WTC11 (cell line): ENCODE results near the gene ZMIZ1. TPM values are rescaled to one million over a fixed set of nuclear protein-coding genes. Genes with fewer than 3 reads are reported as not detected.

Experiments used
- ATAC-seq: fragments of 200-7000 bp; cut with Tn5 transposase; 2 replicates; pipeline ENCODE4 v1.10.0; 2021; ENCODE audit warnings: mild to moderate bottlenecking, moderate library complexity
- CTCF ChIA-PET: fragments of 300-600 bp; sonication (Branson Sonifier 250); formaldehyde crosslinking; loops from one replicate; lab custom pipeline; 2021; ENCODE audit warnings: antibody characterized with exemption; lab: Charles Lee
- POLR2A ChIA-PET: fragments of 350-600 bp; sonication (Branson Sonifier 250); formaldehyde crosslinking; loops from one replicate; lab custom pipeline; 2021; ENCODE audit warnings: antibody characterized with exemption; lab: Charles Lee
- DNase-seq: peaks from one replicate; pipeline ENCODE4 v3.0.0; 2021; ENCODE audit warnings: low spot score
- H3K27ac Mint-ChIP-seq: 2 replicates; pipeline ENCODE4 v1.8.0; 2021; ENCODE audit warnings: mixed read lengths
- H3K27me3 Mint-ChIP-seq: 2 replicates; pipeline ENCODE4 v1.8.0; 2021; ENCODE audit warnings: low read depth, mild to moderate bottlenecking, moderate library complexity, mixed read lengths
- H3K36me3 Mint-ChIP-seq: 2 replicates; pipeline ENCODE4 v1.8.0; 2021; ENCODE audit warnings: mixed read lengths
- H3K4me1 Mint-ChIP-seq: 2 replicates; pipeline ENCODE4 v1.8.0; 2022; ENCODE audit warnings: mixed read lengths
- H3K4me3 Mint-ChIP-seq: 2 replicates; pipeline ENCODE4 v1.8.0; 2021; ENCODE audit warnings: mild to moderate bottlenecking, moderate library complexity, mixed read lengths
- H3K9me3 Mint-ChIP-seq: 2 replicates; pipeline ENCODE4 v1.8.0; 2021; ENCODE audit warnings: mixed read lengths
- ARID4B ChIP-seq: sonication (generic); formaldehyde crosslinking; IDR thresholded peaks from 2 replicates; pipeline ENCODE4 v1.8.0; 2023; ENCODE audit warnings: missing genetic modification reagents, mild to moderate bottlenecking, borderline replicate concordance
- ATF1 ChIP-seq: sonication (generic); formaldehyde crosslinking; IDR thresholded peaks from 2 replicates; pipeline ENCODE4 v1.8.1; 2023; ENCODE audit warnings: mild to moderate bottlenecking, moderate library complexity, missing genetic modification reagents
- CREM ChIP-seq: sonication (generic); formaldehyde crosslinking; IDR thresholded peaks from 2 replicates; pipeline ENCODE4 v1.8.1; 2022; ENCODE audit warnings: mild to moderate bottlenecking, missing genetic modification reagents, moderate library complexity
- ELF4 ChIP-seq: sonication (generic); formaldehyde crosslinking; IDR thresholded peaks from 2 replicates; pipeline ENCODE4 v1.8.1; 2022; ENCODE audit warnings: low read depth, mild to moderate bottlenecking, moderate library complexity, missing genetic modification reagents
- FOXJ3 ChIP-seq: sonication (generic); formaldehyde crosslinking; IDR thresholded peaks from 2 replicates; pipeline ENCODE4 v1.9.0; 2021; ENCODE audit warnings: missing genetic modification reagents, mild to moderate bottlenecking, borderline replicate concordance
- HMGA2 ChIP-seq: fragments of 250-450 bp; sonication (Bioruptor Pico); IDR thresholded peaks from 2 replicates; pipeline ENCODE4 v1.4.0; 2021; ENCODE audit warnings: mild to moderate bottlenecking, moderate library complexity
- KAT7 ChIP-seq: sonication (generic); formaldehyde crosslinking; IDR thresholded peaks from 2 replicates; pipeline ENCODE4 v1.8.1; 2023; ENCODE audit warnings: missing genetic modification reagents, mild to moderate bottlenecking, borderline replicate concordance
- MLX ChIP-seq: sonication (generic); formaldehyde crosslinking; IDR thresholded peaks from 2 replicates; pipeline ENCODE4 v1.8.1; 2023; ENCODE audit warnings: mild to moderate bottlenecking, missing genetic modification reagents, moderate library complexity
- MXD4 ChIP-seq: fragments of 250-450 bp; sonication (Bioruptor Pico); IDR thresholded peaks from 2 replicates; pipeline ENCODE4 v1.8.0; 2021; ENCODE audit warnings: mild to moderate bottlenecking, moderate library complexity, borderline replicate concordance
- NFE2L1 ChIP-seq: sonication (generic); formaldehyde crosslinking; IDR thresholded peaks from 2 replicates; pipeline ENCODE4 v1.8.1; 2023; ENCODE audit warnings: missing genetic modification reagents
- OVOL2 ChIP-seq: fragments of 250-450 bp; sonication (Bioruptor Pico); IDR thresholded peaks from 2 replicates; pipeline ENCODE4 v1.9.0; 2021; ENCODE audit warnings: mild to moderate bottlenecking, borderline replicate concordance
- SMAD4 ChIP-seq: sonication (generic); formaldehyde crosslinking; IDR thresholded peaks from 2 replicates; pipeline ENCODE4 v1.8.0; 2022; ENCODE audit warnings: mild to moderate bottlenecking, missing genetic modification reagents
- STAT6 ChIP-seq: sonication (generic); formaldehyde crosslinking; conservative IDR thresholded peaks from 2 replicates; pipeline ENCODE4 v1.8.1; 2023; ENCODE audit warnings: mild to moderate bottlenecking, low read depth, missing genetic modification reagents, moderate library complexity
- TCF7 ChIP-seq: sonication (generic); formaldehyde crosslinking; IDR thresholded peaks from 2 replicates; pipeline ENCODE4 v1.8.0; 2022; ENCODE audit warnings: mild to moderate bottlenecking, low read depth, missing genetic modification reagents, moderate library complexity
- ZNF263 ChIP-seq: sonication (generic); formaldehyde crosslinking; IDR thresholded peaks from 2 replicates; pipeline ENCODE4 v1.8.1; 2022; ENCODE audit warnings: low read depth, mild to moderate bottlenecking, moderate library complexity, missing genetic modification reagents
- ZNF317 ChIP-seq: sonication (generic); formaldehyde crosslinking; IDR thresholded peaks from 2 replicates; pipeline ENCODE4 v1.8.1; 2023; ENCODE audit warnings: low read depth, mild to moderate bottlenecking, moderate library complexity, missing genetic modification reagents, borderline replicate concordance
- ZNF416 ChIP-seq: fragments of 250-450 bp; sonication (Bioruptor Pico); IDR thresholded peaks from 2 replicates; pipeline ENCODE4 v1.9.0; 2021; ENCODE audit warnings: mild to moderate bottlenecking, inconsistent platforms
- ZNF425 ChIP-seq: fragments of 250-450 bp; sonication (Bioruptor Pico); conservative IDR thresholded peaks from 2 replicates; pipeline ENCODE4 v1.9.0; 2021; ENCODE audit warnings: mild to moderate bottlenecking
- total RNA-seq: library from RNA; stranded (reverse); gene quantifications from 3 replicates; pipeline ENCODE4 v1.2.3, GENCODE V29; 2021

The ZMIZ1 gene
- total RNA-seq, 1 experiment from 2014 or later, result 44.4 TPM

GRCh38 chr10:79340646-79341244 is 272.0 kb downstream of the ZMIZ1 start:
- Mint-ChIP-seq H3K4me3 (no peak overlapping the region), H3K27me3 (peaks cover 5% of the 10 kb centered on the region), H3K4me1 (peaks cover 13% of the 10 kb centered on the region), H3K27ac (no peak overlapping the region), H3K9me3 (peaks cover 13% of the 10 kb centered on the region), H3K36me3 (peaks cover 4% of the 10 kb centered on the region; the same call in 1 of the 2 replicates)
- TF ChIP-seq ATF1 (CRISPR knock-in tag) (no peak), HMGA2 (CRISPR knock-in tag) (no peak), OVOL2 (CRISPR knock-in tag) (no peak), MLX (no peak), ZNF263 (CRISPR knock-in tag) (no peak), ZNF416 (CRISPR knock-in tag) (no peak), MXD4 (CRISPR knock-in tag) (no peak), ZNF425 (CRISPR knock-in tag) (no peak), NFE2L1 (CRISPR knock-in tag) (no peak), STAT6 (CRISPR knock-in tag) (no peak), ELF4 (no peak), CREM (no peak)
- POLR2A ChIA-PET, result no interaction called here
- DNase-seq (no peak), ATAC-seq (no peak)
- CTCF ChIA-PET, result no interaction called here

- Mint-ChIP-seq H3K4me3 (no peak overlapping the region), H3K36me3 (no peaks in the 10 kb centered on the region), H3K4me1 (peaks cover 3% of the 10 kb centered on the region; the same call in 1 of the 2 replicates)
- CTCF ChIA-PET, result interaction anchor here (0.9 to 1.6 kb wide), 2 partner anchors 32 to 146 kb away, joined by 3 read pairs; no protein-coding TSS in a partner anchor
- TF ChIP-seq ZNF317 (CRISPR knock-in tag), result no peak
- TF ChIP-seq FOXJ3 (CRISPR knock-in tag), result no peak
- TF ChIP-seq KAT7 (CRISPR knock-in tag), result no peak
- TF ChIP-seq SMAD4, result no peak
- no peak for TF ChIP-seq ARID4B (CRISPR knock-in tag)
- TF ChIP-seq TCF7, result no peak
- TF ChIP-seq, all 79 proteins: peak for 0
- POLR2A ChIA-PET, result no interaction called here
- Mint-ChIP-seq H3K9me3 (peaks cover 8% of the 10 kb centered on the region), H3K27ac (no peak overlapping the region), H3K27me3 (no peaks in the 10 kb centered on the region; the same call in 1 of the 2 replicates)
- no peak for DNase-seq
- ATAC-seq, result no peak
These were observed 273.6 kb downstream of the ZMIZ1 start for GRCh38 chr10:79342295-79342761.
